IPS-20b (cell line): ENCODE results near the gene SYNCRIP.
"Not testable (repeated sequence)": the region's sequence is repeated elsewhere in the genome, so short reads cannot be mapped to it uniquely, and the experiment has no call there.

Experiments
- H3K27ac ChIP-seq: one replicate; pipeline ENCODE4 v1.5.1; 2013; ENCODE audit warnings: low read length
- H3K27me3 ChIP-seq: 2 replicates; pipeline ENCODE4 v1.6.1; 2013; ENCODE audit warnings: mild to moderate bottlenecking, low read length, inconsistent platforms; ENCODE audit not compliant: insufficient read depth
- H3K36me3 ChIP-seq: 2 replicates; pipeline ENCODE4 v1.6.1; 2013; ENCODE audit warnings: low read depth, mild to moderate bottlenecking, inconsistent platforms, low read length, moderate library complexity; ENCODE audit not compliant: insufficient read depth
- H3K4me1 ChIP-seq: 2 replicates; pipeline ENCODE4 v1.6.1; 2013; ENCODE audit warnings: mild to moderate bottlenecking, control low read depth, inconsistent platforms, low read length, moderate library complexity; ENCODE audit not compliant: insufficient read depth
- H3K4me3 ChIP-seq: 2 replicates; pipeline ENCODE4 v1.5.1; 2013; ENCODE audit warnings: mild to moderate bottlenecking, low read length, inconsistent platforms
- H3K9ac ChIP-seq: 2 replicates; pipeline ENCODE4 v1.6.1; 2013; ENCODE audit warnings: low read depth, mild to moderate bottlenecking, inconsistent platforms, low read length, moderate library complexity
- H3K9me3 ChIP-seq: 2 replicates; pipeline ENCODE4 v1.6.1; 2013; ENCODE audit warnings: mild to moderate bottlenecking, low read depth, low read length, inconsistent platforms; ENCODE audit not compliant: insufficient read depth

Gene SYNCRIP

DNA sequence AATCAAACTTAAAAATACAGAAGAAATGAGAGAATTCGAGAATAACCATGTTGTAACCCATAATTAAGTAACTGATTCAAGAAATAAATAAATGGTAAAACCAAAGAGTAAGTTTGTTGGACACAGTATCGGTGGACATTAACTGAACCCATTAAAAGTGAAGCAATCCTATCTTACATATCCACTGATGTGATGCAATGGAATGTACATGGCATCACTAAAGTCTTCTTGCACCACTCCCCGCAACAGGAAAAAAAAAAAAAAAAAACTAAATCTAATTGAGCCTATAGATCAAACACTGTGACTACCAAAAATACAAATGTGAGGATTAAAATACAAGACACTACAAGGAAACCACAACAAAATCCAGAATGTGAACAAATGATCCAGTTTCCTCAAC, 56.9 kb downstream of the SYNCRIP start:
- H3K27ac ChIP-seq = no peak overlapping the region
- no peak overlapping the region for H3K4me3 ChIP-seq
- H3K9ac ChIP-seq = no peak overlapping the region
- H3K4me1 ChIP-seq = peaks cover 5% of the 10 kb centered on the region
- H3K36me3 ChIP-seq = no peaks in the 10 kb centered on the region
- H3K27me3 ChIP-seq = no peaks in the 10 kb centered on the region
- peaks cover 4% of the 10 kb centered on the region; the same call in 1 of the 2 replicates for H3K9me3 ChIP-seq

DNA sequence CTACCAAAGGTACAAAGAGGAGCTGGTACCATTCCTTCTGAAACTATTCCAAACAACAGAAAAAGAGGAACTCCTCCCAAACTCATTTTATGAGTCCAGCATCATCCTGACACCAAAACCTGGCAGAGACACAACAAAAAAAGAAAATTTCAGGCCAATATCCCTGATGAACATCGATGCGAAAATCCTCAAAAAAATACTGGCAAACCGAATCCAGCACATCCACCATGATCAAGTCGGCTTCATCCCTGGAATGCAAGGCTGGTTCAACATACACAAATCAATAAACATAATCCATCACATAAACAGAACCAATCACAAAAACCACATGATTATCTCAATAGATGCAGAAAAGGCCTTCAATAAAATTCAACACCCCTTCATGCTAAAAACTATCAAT, 59.9 kb downstream of the SYNCRIP start:
- not testable (repeated sequence) for H3K27ac ChIP-seq, H3K36me3 ChIP-seq, H3K9ac ChIP-seq, H3K4me3 ChIP-seq, H3K27me3 ChIP-seq, H3K9me3 ChIP-seq
- H3K4me1 ChIP-seq = peaks cover 11% of the 10 kb centered on the region

DNA sequence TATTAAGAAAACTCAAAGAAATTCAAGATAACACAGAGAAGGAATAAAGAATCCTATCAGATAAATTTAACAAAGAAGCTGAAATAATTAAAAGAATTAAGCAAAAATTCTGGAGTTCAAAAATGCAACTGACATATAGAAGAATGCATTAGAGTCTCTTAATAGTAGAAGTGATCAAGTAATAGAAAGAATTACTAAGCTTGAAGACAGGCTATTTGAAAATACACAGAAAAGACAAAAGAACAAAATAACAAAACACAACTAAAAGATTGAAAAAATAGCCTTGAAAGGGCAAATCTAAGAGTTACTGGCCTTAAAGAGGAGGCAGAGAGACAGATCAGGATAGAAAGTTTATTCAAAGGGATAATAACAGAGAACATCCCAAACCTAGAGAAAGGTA, 61.1 kb downstream of the SYNCRIP start:
- peaks cover 4% of the 10 kb centered on the region; the same call in 1 of the 2 replicates for H3K9me3 ChIP-seq
- no peak overlapping the region for H3K27ac ChIP-seq
- peaks cover 11% of the 10 kb centered on the region for H3K4me1 ChIP-seq
- H3K9ac ChIP-seq = no peak overlapping the region
- H3K36me3 ChIP-seq = no peaks in the 10 kb centered on the region
- H3K27me3 ChIP-seq = no peaks in the 10 kb centered on the region
- H3K4me3 ChIP-seq = no peak overlapping the region

DNA sequence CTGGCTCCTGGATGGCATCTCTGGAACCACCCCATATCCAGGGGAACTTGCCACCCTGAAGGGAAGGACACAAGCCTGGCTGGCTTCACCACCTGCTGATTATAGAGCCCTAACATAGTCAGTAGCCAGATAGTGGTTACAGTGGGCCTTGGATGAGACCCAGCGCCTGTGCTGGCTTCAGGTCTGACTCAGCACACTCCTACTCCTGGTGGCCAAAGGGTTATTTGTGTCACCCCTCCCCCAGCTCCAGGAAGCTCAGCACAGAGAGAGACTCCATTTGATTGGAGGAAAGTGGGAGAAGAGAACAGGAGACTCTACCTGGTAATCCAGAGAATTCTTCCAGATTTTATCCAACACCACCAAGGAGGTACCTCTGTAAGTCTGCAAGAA, 61.8 kb downstream of the SYNCRIP start:
- Histone ChIP-seq H3K9me3 (peaks cover 4% of the 10 kb centered on the region; the same call in 1 of the 2 replicates), H3K4me3 (peak overlapping the region; percentile 31; the same call in 1 of the 2 replicates), H3K36me3 (no peaks in the 10 kb centered on the region), H3K27ac (no peak overlapping the region), H3K27me3 (no peaks in the 10 kb centered on the region), H3K4me1 (peaks cover 11% of the 10 kb centered on the region), H3K9ac (no peak overlapping the region)

DNA sequence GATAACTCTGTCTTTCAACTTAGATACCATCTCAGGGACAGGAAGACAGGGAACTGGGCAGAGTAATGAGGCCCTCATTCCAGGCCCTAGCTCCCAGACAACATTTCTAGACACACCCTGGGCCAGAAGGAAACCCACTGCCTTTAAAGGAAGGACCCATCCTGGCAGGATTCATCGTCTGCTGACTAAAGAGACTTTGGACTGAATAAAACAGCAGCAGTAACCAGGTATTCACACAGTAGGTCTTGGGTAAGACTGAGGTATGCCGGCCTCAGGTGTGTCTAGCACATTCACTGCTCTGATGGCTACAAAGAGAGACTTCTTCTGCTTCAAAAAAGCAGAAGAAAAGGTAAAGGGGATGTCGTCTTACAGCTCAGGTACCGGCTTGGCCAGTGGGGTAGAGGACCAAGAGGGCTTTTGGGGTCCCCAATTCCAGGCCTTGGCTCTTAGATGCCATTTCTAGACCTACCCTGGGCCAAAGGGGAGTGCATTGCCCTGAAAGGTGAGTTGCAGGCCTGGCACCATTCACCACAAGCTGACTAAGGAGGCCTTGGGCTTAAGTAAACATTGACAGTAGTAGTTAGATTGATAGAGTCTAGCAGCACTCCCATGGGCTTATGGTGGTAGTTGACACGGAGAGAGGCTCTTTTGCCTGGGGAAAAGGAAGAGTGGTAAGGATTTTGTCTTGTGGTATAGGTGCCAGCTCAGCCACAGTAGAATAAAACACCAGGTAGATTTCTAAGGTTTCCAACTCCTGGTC, 62.4 kb downstream of the SYNCRIP start:
- H3K4me1 ChIP-seq = peaks cover 11% of the 10 kb centered on the region
- H3K27me3 ChIP-seq = no peaks in the 10 kb centered on the region
- H3K9me3 ChIP-seq = peaks cover 4% of the 10 kb centered on the region; the same call in 1 of the 2 replicates
- H3K4me3 ChIP-seq = 0 out of 2 replicates have a peak overlapping the region, but pooled peaks have one; percentile 31
- no peak overlapping the region for H3K27ac ChIP-seq
- no peaks in the 10 kb centered on the region for H3K36me3 ChIP-seq
- no peak overlapping the region for H3K9ac ChIP-seq

DNA sequence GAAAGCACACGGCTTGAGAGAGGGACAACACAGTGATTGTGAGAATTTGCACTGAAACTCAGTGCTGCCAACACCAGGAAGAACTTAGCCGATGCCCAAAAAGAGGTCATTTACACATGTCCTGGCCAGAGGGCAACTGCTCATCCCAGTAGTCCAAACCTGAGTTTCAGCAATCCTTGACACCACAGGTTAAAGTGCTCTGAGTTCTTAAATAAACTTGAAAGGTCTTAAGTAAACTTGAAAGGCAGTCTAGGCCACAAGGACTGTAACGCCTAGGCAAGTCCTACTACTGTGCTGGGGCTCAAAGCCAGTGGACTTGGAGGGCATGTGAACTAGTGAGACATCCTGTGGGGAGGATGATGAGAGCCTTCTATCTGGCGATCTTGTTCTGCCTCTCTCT, 63.1 kb downstream of the SYNCRIP start:
- no peaks in the 10 kb centered on the region for H3K36me3 ChIP-seq
- no peak overlapping the region for H3K4me3 ChIP-seq
- H3K27me3 ChIP-seq = no peaks in the 10 kb centered on the region
- no peak overlapping the region for H3K27ac ChIP-seq
- H3K9ac ChIP-seq = no peak overlapping the region
- H3K4me1 ChIP-seq = peaks cover 11% of the 10 kb centered on the region
- H3K9me3 ChIP-seq = peaks cover 4% of the 10 kb centered on the region; the same call in 1 of the 2 replicates

DNA sequence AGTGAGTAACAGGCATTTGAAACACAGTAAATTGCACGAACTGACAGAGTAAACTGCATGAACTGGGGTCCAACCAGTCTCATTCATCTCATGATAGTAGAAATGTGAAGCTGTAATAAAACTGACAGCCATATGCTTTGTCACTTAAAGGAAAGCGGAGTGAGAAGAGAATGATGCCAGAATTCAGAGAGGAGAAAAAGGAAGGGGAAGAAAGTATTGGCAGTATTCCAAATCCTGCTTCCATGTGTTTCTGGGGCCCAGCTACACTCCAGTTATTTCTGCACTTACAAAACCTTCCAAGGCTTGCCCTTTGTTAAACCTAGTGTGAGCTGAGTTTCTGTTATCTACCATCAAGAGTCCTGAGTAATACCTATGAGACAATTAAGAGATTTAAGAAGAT, 66.2 kb downstream of the SYNCRIP start:
- Histone ChIP-seq H3K27me3 (no peaks in the 10 kb centered on the region), H3K4me3 (no peak overlapping the region), H3K27ac (no peak overlapping the region), H3K4me1 (peaks cover 11% of the 10 kb centered on the region), H3K36me3 (no peaks in the 10 kb centered on the region), H3K9ac (no peak overlapping the region), H3K9me3 (no peaks in the 10 kb centered on the region)

DNA sequence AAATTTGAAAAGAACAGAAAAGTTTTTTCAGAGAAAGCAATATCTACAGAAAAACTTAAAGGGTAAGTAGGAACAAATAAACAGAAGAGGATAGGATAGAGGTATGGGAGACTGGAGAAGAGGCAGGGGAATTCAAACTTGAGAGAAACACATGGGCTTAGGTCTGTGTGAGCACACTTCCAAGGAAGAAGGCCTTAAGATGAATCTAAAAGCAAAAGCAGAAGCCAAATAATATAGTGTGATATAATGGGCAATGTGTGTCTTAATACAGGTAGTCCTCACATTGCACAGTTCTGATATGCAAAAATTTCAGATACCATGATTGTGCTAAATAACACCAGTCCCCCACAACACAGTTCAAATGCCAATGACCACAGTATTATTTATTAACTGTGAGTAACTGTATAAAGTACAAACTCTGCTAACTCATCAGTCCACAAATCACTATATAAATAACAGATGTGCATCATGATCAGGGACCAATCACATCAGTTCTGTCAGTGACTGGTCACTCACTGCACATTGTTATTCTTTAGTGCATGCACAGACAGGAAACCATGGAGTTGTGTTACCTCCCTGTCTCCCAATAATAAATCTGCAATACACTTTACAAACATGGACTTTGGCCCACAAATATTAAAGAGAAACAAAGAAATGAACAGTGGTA, 67.6 kb downstream of the SYNCRIP start:
- Histone ChIP-seq H3K9ac (no peak overlapping the region), H3K36me3 (no peaks in the 10 kb centered on the region), H3K27me3 (no peaks in the 10 kb centered on the region), H3K27ac (no peak overlapping the region), H3K9me3 (no peaks in the 10 kb centered on the region), H3K4me3 (no peak overlapping the region), H3K4me1 (no peaks in the 10 kb centered on the region)

DNA sequence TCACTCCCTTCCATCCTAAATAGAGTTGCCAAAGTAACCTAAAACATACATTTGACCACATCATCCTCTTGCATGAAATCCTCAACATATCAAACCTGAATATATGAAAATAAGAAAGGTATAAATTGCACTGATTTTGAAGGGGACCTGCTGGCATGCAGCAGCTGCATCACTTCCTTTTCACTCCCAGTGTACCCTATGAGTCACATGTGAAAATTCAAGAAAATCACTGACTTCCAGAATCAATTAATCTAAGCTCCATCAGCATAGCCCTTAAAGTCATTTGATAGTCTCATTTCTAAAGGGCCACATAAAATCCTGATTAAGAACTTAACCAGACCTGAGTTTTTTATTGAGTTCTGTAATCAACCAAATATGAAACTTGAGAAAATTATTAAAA, 73.4 kb downstream of the SYNCRIP start:
- no peak overlapping the region for H3K9ac ChIP-seq
- H3K36me3 ChIP-seq = no peaks in the 10 kb centered on the region
- no peaks in the 10 kb centered on the region for H3K4me1 ChIP-seq
- H3K4me3 ChIP-seq = no peak overlapping the region
- no peaks in the 10 kb centered on the region for H3K9me3 ChIP-seq
- H3K27me3 ChIP-seq = no peaks in the 10 kb centered on the region
- H3K27ac ChIP-seq = no peak overlapping the region

DNA sequence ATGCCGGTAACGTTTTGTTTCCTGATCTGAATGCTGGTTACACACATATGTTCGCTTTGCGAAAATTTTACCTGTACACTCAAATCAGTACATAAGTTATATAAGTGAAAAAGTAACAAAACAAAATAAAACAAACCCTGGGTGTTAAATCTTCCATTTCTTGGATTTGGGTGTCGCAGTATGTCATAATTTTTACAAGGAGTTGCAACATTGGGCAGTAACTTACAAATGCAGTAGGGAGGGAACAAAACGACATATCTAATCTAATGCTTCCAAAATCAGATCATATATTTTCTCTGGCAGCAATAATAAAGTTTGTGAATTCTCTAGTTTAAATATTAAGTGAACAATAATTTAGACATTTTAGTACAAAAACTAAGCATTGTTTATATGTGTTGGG, 74.3 kb downstream of the SYNCRIP start:
- no peak overlapping the region for H3K9ac ChIP-seq
- no peaks in the 10 kb centered on the region for H3K36me3 ChIP-seq
- H3K4me3 ChIP-seq = no peak overlapping the region
- H3K27ac ChIP-seq = no peak overlapping the region
- H3K4me1 ChIP-seq = no peaks in the 10 kb centered on the region
- no peaks in the 10 kb centered on the region for H3K9me3 ChIP-seq
- no peaks in the 10 kb centered on the region for H3K27me3 ChIP-seq

DNA sequence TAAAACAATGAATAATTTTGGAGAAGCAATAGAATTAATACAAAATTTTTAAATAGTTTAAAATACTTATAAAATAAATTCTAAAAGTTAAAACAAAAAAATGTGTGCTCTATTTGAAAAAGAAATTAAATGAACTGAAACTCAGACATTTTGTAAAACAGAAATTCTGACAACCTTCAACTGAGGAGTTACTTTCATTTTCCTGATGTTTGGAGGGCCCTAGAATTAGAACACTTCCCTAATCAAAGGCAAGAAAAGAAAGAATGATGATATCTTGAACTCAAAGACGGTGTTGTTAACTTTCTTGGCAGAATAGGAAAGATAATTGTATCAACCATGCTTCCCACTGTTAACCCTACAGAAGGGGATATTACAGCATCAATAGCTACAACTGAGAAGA, 77.0 kb downstream of the SYNCRIP start:
- no peaks in the 10 kb centered on the region for H3K27me3 ChIP-seq
- H3K4me1 ChIP-seq = no peaks in the 10 kb centered on the region
- H3K4me3 ChIP-seq = no peak overlapping the region
- no peaks in the 10 kb centered on the region for H3K36me3 ChIP-seq
- no peaks in the 10 kb centered on the region for H3K9me3 ChIP-seq
- H3K27ac ChIP-seq = no peak overlapping the region
- H3K9ac ChIP-seq = no peak overlapping the region

DNA sequence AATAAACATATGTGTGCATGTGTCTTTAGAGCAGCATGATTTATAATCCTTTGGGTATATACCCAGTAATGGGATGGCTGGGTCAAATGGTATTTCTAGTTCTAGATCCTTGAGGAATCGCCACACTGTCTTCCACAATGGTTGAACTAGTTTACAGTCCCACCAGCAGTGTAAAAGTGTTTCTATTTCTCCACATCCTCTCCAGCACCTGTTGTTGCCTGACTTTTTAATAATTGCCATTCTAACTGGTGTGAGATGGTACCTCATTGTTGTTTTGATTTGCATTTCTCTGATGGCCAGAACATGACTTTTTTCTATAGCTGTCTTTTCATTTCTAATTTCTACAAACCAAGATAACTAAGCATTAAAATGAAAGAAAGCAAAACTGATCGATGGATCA, 78.5 kb downstream of the SYNCRIP start:
- not testable (repeated sequence) for H3K9me3 ChIP-seq, H3K9ac ChIP-seq, H3K4me3 ChIP-seq, H3K4me1 ChIP-seq, H3K27me3 ChIP-seq, H3K36me3 ChIP-seq, H3K27ac ChIP-seq
